ENCODE results near the gene FER1L5.
A peak's percentile ranks its signal among the peaks of the same experiment; 100 is the strongest.

The FER1L5 gene

DNA sequence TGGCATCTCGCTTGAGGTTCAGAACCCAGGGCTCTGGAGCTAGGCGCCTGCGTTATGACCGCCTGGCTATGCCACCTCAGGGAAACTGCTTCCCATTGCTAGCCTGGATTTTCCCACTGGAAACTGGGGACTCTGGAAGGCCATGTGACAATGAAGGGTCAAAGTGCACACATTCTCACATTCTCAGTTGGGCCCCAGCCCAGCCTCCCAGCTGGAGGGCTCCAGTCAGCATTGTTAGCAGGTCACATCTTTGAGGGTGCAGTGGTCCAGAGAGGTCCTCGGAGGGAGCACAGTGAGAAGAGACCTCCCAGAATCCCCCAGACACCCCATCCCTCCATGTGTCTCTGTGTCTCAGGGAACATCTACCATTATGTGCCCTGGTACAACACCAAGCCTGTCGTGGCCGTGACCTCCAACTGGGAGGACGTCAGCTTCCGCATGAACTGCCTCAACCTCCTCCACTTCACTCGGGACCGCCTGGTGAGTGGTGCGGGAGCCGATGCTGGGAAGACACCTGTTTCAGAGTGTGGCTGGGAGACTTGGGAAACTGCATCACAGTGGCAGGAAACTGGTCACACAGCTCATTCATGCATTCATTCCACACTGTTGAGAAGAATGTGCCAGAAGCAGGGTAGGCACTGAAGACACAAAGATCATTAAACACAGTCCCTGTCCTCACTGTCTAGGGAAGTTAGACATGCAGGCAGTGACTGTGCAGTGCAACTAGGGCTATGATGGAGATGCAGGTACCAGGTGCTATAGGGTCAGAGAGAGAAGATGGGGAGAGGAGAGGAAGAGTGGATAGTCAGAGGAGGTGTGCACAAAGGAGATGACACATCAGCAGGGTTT, 41.6 kb downstream of the FER1L5 start:
- no peak for DNase-seq

DNA sequence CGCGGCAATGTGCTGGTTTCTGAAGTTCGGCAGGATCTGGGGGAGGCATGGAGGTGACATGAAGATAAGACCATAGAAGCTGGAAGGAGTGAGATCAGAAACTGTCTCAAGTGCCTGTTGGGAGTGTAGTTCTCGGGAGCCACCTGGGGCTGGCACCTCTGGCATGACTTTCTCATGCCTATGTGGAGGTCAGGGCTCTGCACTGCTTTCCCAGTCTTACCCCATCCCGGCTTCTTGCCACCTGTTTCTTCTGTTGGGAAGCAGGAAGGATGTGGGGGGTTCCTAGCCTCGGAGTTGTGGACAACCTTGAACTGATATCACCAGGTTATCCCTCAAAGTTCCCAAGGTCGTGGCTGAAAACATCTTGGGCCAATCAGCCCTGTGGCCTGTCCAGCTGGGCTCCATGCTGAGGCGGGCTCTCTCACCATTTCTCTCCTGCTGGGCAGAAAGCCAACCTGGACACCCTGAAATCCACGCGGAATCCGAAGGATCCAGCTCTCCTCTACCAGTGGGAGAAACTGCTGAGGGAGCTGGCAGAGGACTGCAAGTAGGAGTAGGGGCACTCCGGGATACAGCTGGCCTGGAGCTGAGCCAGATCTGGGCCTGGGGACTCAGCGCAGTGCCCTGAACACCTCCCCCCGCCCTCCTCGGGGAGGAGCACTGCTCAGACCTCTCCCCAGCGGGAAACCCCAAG, 42.5 kb downstream of the FER1L5 start:
- peak; percentile 1 for DNase-seq

DNA sequence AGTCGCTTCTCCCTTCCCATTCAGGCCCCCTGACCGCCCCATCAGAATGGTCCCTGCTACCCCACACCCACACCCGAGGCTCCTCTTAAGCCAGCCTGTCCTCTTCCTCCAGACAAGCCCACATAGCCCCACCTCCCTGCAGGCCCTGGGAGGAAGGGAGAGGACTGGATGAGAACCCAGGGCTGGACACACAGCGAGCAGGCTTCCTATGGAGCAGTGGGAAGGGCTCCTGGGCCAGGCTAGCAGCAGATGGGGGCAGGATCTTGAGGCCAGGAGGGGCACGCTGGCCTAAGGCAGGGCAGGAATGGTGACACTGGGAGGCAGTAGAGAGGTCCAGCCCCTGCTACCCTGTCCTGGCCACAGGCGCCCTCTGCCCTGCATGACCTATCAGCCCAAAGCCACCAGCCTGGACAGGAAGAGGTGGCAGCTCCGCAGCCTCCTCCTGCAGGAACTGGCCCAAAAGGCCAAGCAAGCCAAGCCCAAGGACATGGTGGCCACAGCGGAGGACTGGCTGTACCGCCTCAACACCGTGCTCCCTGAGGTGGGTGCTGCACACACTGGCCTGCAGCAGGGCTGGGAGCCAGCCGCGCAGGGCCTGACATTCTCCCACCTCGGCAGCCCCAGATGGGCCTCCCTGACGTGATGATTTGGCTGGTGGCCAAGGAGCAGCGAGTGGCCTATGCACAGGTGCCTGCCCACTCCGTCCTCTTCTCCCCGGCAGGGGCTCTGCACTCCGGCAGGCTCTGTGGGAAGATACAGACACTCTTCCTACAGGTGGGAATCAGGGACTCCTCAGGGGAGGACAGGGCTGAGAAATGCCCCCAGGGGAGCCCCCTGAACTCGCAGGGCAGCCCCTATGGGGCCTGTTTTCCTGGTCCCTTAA, 43.3 kb downstream of the FER1L5 start:
- DNase-seq: peak; percentile 54

DNA sequence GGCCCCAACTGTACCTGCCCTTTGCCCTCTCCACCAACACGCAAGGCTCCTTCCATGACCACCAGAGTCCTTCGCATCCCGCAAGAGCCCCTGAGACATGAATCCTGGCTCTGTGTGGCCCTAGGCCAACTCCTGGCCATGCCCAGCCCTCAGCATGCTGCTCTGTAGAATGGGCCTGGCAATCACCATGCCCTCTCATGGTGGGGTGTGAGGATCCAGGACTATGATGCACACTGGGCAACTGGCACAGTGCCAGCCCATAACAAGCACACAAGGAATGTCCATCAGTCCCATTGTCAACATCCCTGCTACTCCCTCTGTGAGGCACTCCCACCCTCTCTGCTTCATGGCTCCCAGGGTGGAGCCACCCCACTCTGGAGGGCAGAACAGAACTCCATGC, 44.7 kb downstream of the FER1L5 start:
- no peak for DNase-seq

DNA sequence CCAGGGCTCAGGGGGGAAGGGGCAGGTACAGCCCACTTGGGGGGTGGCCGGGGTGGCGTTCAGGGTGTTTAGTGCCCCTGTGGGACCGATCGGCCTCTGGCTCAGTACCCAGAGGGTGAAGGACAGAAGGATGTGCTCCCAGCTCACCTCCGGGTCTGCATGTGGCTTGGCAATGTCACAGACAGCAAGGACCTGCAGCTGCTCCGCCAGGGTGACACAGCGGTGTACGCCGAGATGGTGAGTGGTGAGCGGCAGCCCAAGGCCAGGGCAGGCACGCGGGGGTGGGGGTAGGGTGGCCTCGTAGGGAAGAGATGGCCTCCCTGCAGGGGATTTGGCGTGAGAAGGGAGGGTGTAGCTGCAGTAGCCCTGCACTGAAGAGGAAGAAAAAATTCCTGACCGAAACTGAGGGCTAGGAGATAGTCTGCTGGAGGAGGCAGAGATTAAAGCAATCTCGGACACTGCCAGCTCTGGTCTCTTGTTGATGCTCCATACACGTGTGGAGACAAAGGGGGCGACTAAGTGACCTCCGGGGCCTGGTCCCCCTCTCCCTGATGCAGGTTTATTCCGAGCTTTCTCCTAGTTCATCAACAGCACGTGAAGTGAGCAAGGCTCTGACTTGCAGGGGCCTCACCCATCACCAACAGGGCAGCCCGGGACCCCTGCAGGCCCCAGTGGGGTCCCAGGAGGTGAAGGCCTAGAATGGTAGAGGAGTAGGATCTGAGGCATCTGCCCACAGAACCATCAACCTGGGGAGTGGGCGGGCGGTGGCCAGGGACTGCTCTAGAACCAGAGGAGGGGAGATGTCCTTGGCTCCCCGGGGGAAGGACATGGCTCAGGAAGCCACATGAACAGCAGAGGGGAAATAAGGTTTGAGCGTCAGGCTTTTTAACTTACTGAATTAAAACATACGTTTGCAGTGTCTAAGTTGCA, 45.4 kb downstream of the FER1L5 start:
- DNase-seq: no peak

DNA sequence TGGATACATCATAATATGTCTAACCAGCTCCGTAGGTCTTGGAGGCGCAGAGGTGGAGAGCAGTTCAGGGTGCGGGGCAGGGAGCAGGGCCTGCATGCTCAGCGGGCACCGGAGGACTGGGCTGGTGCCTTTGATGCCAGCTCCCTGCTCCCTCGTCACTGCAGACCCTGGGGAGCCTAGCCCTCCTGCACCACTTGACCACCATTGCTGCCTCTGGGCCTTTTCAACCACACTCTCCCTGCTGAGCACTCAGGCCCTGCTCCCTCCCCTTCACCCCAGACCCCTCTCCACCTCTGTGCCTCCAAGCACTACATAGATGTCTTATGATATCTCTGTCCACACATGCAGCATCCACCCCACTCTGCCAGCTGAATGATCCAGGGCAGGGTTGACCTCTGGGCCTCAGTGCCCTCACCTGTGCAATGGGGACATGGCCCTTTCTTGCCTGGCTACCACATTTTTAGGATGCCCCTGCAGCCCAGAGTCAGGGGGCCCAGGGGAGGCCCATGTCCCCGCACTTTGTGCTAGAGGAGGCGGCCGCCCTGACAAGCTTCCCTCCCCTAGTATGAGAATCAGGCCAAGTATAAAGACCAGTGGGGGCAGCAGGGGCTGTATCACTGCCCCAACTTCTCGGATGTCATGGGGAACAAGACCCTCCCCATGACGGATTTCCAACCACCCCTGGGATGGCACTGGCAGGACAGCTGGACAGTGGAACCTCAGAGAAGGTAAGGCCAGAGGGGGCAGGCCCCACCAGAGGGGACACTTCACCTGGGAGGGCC, 46.3 kb downstream of the FER1L5 start:
- DNase-seq: no peak

DNA sequence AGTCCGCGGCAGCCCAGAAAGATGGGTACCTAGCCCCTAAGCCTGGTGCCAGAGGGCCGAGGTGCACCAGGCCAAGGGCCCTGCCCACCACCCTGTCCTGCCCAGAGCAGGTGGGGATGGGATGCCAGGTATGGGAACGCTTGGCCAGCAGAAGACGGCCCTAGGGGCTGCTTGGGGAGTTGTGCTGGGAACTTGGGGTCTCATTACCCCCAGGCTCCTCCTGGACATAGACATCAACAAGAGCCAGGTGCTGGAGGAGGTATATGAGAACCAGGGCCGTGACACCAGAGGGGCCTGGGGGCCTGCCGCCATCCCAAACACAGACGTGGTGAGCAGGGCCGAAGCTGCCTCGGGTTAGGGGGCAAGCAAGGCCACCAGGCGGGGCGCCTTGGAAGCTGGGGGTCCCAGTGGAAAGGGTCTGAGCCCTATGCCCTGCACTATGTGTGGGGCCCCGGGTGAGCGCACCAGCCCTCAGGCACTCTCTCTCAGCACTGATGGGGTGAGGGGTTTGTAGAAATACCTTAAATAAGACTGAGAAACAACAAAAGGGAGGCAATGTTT, 46.9 kb downstream of the FER1L5 start:
- DNase-seq: no peak

DNA sequence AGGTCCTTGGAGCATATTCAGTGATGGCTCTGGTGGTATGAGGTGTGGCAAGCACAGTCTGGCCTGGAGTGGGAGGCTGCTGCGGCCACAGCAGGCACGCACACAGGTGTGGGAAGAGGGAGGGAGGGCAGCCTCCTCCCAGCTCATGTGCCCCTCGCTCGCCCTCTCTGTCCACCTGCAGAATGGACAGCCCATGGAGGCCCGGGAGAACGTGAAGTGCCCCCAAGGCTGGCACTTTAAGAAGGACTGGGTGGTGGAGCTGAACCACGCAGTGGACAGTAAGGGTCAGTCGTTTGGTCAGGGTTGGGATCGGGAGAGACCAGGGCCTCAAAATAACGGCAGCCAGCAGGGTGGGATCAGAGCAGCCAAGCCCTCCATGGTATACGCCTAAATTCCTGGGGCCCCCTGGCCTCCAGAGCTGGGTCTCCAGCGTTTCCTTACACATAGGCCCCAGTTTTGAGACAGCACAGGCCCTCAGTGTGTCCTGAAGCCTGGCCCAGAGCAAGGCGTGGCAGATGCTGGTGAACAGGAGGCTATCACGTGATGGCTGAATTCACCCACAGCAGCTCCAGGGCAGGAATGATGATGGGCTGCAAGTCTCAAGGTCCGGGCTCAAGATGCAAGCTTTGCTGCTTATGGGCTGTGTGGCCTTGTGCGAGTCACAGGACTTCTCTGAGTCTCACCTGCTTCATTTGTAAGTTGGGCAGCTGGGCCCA, 47.9 kb downstream of the FER1L5 start:
- no peak for DNase-seq

DNA sequence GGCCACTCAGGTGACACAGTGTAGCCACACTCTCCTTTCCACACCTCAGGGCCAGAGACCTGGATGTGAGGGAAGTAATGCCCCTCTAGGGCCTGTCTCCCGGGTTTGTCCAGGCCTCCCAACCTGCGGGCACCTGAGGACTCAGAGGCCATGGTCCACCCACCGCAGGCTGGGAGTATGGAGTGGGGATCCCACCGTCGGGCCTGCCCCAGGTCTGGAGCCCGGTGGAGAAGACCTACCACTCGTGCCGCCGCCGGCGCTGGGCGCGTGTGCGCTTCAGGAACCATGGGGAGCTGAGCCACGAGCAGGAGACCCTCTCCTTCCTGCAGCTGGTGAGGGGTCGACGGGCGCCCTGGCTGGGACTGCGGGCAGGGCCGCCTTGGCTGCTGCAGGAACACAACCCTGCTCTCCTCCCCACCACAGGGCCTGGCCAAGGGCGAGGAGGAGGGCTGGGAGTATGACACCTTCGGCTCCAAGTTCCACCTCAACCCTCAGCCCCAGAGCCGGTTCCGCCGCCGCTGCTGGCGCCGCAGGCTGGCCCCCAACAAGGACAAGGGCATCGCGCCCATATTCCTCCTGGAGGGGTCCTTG, 48.6 kb downstream of the FER1L5 start:
- DNase-seq: no peak

DNA sequence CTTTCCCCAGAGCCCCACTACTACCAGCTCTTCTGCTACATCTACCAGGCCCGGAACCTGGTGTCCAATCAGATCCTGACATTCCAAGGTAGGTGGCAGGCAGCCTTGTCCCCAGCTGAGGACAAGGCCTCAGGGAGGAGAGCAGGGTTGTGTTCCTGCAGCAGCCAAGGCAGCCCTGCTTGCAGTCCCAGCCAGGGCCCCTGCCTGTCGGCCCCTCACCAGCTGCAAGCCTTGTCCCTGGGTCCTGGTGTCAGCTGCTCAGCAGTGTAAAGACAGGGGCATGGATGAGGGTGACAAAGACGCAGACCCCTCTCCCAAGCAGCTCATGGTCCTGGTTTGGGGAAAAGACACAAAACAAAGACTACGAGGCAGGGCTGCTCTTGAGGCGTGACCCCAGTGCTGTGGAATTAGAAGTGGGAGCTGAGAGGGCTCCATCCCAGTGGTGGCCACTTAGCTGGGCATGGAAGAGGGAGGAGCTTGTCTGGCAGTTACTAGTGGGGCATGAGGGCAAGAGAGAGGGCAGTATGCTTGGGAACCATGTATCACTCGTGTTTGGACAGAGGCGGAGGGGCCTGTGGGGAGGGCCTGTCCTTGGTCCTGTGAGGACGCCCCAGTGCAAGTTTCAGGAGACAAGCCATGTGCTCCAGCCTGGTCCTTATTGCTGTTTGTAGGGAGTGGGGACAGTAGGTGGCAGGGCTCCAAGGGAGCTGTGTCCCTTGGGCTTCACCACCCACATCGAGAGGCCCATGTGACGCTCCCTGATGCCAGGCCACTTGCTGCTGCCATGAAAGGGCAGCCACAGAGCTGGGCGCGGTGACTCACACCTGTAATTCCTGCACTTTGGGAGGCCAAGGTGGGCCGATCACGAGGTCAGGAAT, 49.8 kb downstream of the FER1L5 start:
- DNase-seq: no peak

DNA sequence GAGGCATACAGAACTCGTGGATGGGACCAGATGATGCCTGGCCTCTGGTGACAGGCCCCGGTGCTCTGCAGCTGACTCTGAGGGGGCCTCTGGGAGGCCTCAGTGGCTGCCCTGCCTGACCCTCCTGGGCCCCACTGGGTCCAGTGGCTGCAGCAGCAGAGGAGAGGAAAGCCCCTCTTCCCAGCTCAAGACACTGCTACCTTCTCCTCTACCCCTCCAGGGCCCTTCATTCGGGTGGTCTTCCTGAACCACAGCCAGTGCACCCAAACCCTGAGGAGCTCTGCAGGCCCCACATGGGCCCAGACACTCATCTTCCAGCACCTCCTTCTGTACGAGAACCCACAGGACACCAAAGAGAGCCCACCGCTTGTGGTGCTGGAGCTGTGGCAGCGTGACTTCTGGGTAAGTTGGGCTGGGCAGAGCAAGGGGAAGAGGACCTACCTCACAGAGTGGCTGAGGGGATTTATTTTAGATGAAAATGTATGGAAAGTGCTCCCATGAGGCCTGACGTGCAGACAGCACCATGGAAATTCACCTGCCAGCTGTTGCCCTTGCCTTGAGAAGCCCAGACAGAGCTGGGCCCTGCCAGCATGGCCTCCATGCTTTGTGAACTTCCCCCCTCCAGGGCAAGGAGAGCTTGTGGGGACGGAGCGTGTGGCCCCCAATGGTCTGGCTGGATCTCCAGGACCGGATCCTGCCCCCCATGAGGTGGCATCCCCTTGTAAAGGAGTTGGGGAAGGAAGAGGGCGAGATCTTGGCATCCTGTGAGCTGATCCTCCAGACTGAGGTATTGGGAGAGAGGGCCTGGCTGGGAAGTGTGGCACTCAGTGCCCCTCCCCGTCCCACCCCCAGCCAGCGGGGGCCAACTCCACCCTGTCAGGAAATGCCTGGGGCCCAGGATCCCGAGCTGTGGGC, 51.0 kb downstream of the FER1L5 start:
- no peak for DNase-seq

DNA sequence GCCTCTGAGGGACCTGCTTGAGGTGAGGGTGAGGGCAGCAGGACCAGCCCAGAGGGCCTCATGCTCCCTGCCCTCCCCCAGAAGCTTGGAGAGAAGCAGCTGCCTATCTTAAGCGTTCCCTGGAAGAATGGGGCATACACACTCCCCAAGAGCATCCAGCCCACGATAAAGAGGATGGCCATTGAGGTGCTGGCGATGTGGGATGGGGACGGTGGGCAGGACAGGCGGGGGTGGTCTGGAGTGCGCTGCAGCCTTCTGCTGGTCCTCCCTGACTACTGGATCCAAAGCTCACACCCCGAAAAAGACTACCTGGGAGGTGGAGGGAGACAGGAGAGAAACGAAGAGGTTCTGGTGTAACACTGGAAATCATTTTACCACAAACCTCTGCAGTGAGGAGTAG, 51.7 kb downstream of the FER1L5 start:
- DNase-seq: no peak

DNA sequence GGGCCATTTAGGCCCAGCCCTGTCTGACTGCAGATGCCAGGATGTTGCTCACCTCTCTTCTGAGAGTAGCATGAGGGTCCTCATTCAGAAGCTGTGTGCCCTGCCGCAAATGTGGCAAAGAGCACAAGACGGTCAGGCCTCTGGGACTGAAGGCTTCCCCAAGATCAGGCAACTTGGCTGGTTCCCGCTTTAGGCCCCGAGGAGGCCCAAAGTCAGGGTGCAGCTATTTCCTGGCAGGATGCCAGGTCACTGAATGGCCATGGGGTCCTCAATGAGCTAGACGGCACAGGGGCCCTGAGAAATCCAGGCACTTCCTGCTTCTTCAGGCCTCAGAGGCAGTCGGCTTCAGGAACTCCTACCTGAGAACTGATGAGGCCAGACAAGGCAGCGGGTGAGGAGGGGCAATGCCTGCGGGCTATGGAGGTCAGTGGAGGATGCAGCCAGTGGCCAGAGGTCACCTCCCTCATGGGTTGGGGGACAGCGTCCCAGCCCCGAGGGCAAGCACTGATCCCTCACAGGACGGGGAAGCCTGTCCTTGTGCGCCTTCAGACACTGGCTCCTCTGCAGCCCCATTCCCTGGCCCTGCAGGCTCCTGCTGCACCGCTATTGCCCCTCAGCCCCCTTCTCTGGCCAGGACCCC, 52.4 kb downstream of the FER1L5 start:
- DNase-seq: no peak

DNA sequence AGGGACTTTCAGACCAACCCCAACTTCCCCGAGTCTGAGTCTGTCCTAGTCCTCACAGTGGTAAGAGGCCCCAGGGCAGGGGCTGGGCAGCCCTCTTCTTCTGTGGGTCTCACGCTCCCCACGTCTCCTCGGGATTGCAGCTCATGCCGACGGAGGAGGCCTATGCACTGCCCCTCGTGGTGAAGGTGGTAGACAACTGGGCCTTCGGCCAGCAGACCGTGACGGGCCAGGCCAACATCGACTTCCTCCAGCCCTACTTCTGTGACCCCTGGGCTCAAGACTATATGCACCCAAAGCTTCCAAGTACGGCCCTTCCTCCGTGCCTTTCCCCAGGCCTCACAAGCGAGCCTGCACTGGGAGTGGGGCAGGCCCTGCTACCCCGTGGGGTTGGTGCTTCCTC, 53.0 kb downstream of the FER1L5 start:
- no peak for DNase-seq

DNA sequence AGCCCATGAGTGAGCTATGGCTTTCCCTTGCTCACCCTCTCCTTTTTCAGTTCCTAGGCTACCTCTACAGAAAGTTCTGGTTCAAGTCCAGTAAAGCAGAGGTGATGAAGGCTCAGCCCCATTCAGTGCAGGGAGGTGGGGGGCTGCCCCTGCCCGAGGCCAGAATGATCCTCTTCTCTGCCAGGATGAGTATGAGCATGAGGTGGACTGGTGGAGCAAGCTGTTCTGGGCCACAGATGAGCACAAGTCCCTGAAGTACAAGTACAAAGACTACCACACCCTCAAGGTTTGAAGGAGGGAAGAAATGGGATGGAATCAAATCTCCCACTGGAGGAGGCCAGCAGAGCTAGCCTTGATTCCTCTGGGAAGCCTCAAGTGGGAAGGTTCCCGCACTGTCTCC, 54.9 kb downstream of the FER1L5 start:
- DNase-seq: no peak

DNA sequence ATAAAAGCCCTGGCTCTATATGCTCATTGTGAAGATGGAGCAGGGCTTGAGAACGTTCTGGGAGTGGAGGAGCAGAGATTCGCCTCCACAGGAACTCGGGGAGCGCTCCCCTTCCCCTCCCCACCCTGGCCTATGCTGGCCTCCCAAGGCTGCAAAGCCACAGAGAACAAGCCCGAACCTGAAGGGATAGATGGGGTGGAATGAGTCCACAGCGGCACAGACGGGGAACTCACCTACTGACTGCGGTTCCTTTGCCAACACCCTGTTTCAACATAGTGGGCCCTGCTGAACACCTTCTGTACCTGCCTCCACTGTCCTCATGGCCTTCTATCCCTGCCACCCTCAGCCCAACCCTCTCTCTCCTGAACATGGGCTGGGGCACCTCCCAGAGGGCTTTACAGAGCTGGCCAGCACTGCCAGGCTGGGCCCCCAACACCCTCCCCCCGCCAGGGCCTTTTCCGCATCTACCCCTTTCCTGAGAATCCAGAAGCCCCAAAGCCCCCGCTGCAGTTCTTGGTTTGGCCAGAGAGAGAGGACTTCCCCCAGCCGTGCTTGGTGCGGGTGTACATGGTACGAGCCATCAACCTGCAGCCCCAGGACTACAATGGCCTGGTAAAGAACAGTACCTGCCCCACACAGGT, 55.8 kb downstream of the FER1L5 start:
- DNase-seq: no peak

DNA sequence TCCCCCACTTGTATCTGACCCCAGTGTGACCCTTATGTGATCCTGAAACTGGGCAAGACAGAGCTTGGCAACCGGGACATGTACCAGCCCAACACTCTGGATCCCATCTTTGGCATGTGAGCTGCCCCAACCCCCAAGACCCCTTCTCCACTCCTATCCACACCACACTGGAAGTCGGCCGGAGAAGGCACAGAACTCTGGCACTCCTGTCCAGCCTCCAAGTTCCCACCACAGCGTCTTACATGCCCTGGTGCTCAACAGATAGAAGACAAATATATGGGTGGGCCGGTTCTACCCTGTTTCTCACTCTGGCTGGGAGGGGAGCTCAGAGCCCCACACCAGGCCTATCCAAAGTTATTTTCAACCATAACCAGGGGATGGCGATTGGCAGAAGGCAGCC, 56.5 kb downstream of the FER1L5 start:
- no peak for DNase-seq

Measured in NCI-H1092 treated with DMSO at 0.1 percent for 48 hours (cell line).